Stimulated activated CD4-positive, alpha-beta T cell treated with anti-CD3 and anti-CD28 coated beads, Interleukin-12 subunit alpha, Interleukin-12 subunit beta, amount 100 ng/mL, for 48 hours (primary cell): ENCODE measurements around the gene HEYL.

Experiments
- DNase-seq, 3 donors: peaks; one replicate each; pipeline ENCODE4 v3.0.0-alpha.2; 2020; ENCODE audit warnings: low read depth in 2 of 3, low spot score in 1 of 3

Gene HEYL

DNA sequence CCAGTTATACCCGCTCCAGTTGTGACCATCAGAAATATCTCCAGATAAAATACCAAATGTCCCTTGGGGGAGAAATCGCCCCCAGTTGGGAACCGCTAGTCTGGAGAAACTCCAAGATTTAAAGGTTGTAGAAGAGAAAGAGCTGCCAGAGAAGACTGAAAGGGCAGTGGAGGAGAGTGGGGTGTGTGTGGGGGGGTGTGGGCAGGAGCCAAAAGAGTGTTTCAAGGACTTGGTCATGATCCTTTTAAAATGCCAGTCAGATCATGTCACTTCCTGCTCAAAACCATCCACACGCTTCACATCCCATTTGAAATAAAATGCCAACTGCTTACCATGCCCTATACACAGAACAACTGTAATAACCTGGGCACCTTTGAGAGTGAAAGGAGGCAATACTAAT is 3.4 kb upstream of the HEYL start:
- no peak for DNase-seq

DNA sequence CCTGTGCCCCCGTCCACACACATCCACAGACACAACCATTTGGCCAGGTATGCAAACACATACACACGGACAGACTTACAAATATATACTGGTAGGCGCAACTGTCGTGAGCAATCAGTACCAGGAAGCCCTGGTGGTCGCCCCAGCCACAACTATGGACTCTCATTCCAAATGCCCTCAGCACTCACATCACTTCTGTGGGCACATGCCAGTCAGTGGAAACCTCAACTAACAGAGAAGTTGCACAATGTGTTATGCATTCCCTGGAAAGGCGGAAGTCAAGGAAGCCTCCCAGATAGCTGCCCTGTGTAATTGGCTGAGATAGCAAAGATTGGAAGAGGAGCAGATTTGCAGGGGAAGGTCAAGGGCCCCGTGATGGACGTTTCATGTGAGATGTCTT is 1.4 kb upstream of the HEYL start:
- no peak for DNase-seq

DNA sequence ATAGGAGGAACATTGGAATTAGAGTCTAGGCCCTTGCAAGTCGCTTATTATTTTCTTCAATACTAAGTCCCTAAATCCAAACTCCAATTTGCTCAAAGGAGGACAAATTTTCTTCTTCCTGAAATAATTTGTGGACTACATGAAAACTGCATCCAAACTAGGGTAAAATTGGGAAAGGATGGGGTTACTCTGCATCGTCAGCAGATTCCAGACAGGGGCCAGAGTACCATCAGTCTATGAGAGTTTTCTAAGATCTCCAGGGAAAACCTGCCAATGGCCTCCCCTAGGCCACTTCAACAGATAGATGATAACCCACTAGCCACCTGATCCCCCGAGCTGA is 508 bp downstream of the HEYL start:
- DNase-seq, result no peak

DNA sequence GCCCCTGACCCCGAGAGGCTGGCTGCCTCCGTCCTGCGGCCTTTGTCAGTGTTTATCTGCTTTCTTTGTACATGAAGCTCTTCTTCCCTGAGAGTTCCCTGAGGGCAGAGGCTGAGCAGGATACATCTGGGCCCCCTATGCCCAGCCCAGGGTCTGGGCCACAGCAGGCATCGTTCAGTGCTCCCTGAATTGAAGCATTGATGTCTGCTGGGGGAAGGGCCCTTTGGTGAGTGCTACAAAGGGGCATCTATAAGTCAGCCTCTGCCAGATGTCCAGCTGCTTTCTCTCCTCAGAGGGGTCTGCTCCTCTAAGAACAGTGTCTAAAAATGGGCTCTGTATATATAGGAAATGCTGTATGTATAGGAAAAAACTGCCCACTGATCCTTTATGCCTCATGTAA is 2.1 kb downstream of the HEYL start:
- DNase-seq, result no peak

DNA sequence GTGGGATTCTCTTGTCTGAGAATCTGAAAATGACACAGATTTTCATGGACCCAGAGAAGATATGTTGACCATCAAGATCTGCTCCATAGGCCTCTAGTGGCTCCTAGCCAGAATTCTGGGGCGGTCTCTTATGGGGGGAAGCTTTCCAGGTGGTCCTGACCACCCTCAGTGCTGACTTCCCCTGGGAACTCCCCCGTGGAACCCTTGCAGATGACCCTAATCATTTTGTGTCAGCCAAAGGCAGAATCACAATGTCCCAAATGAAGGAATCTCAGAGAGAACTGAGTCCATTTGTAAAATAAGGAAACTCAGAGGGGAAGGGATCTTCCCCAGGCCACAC is 3.6 kb downstream of the HEYL start:
- DNase-seq, result no peak

DNA sequence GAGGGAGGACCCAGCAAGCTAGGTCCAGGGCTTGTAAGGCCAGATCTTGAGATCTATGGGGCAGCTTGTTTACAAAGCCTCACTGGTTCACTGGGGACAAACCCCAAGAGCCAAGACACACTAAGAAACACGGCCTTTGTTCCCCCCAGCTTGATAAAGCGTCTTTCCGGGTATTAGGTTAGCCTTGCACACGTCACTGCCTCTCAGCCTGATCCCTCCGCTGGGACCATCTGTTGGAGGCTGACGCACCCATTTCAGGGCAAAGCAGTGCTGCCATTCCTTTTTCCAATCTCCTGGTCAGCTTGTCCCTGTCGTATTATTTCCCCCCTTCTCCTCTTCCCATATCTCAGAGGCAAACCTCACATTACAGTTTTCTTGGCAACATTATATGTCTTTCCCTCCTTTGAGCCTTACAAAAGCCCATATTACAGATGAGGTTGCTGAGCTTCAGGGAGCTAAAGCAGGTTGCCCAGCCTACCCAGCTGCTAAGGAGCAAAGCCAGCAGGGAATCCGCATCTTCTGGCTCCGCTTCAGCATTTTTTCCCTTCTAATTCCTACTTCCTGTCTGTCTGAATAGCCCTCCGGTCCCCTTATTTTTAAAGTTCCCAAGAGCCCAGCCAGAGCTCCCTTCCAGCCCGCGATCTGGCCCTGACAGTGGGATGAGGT is 4.1 kb downstream of the HEYL start:
- no peak for DNase-seq

DNA sequence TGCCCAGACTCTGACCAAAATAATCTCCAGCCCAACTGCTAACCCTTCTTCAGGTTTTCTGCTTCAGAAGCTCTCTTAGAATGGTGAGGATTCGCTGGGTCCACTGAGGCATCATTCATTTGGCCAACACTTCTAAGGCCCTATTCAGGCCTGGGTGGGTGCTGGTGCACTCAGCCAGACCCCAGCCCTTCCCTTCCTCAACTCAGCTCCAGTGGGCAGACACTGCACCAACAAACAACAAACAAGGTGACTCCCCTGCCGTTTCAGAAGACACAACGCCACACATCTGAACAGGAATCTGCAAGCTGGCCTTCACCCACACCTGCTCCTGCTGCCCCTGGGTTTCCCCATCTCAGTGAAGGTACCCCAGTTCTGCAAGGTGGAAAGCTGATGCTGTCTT is 6.0 kb downstream of the HEYL start:
- no peak for DNase-seq

DNA sequence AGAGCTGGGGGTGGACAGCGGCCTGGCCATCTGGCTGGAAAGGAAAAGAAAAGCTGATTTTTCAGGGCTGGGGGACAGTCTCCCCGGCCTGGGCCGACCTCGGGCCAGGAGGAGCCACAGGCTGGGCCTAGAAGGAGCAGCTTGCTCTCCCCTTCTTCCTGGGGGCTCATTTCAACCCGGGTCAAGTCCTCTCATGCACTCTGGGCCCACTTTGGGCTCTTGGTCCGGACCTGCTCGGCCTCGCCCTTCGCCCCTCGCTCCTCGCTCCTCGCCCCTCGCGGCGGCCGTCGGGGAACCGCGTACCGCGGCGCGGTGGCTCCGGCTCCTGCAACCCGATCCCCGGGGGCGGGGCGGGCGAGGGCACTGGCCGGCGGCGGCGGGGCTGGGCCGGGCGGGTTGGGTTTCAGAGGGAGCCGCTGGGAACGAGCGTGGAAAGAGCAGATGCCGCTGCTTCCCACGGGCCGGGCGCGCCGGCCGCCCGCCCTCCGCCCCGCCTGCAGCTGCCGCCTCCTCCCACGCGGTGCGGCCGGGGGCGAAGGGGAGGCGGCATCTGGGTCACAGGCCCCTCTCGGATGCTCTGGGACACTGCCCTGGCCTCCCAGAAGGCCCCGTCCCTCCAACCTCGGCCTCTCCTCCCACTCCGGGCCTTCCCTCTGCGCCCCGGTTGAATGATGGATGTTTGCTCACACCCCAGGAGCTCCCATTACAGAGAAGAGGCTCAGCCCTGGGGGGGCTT is 6.6 kb downstream of the HEYL start:
- DNase-seq, result no peak

DNA sequence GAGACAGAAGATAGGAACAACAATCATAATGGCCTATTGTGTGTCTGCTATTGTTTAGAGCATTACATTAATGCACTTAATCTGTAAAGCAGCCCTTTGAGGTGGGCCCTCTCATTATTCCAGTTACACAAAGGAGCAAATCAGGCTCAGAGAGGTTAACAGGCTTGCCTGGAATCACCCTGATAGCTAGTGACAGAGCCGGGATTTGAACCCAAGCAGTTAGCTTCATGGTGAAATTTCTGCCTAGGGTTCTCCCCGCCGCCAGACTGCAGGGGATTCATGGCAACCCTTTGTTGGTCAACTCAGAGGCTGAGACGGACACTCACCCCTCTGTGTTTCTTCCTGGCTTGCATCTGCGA is 7.1 kb downstream of the HEYL start:
- DNase-seq, result no peak

DNA sequence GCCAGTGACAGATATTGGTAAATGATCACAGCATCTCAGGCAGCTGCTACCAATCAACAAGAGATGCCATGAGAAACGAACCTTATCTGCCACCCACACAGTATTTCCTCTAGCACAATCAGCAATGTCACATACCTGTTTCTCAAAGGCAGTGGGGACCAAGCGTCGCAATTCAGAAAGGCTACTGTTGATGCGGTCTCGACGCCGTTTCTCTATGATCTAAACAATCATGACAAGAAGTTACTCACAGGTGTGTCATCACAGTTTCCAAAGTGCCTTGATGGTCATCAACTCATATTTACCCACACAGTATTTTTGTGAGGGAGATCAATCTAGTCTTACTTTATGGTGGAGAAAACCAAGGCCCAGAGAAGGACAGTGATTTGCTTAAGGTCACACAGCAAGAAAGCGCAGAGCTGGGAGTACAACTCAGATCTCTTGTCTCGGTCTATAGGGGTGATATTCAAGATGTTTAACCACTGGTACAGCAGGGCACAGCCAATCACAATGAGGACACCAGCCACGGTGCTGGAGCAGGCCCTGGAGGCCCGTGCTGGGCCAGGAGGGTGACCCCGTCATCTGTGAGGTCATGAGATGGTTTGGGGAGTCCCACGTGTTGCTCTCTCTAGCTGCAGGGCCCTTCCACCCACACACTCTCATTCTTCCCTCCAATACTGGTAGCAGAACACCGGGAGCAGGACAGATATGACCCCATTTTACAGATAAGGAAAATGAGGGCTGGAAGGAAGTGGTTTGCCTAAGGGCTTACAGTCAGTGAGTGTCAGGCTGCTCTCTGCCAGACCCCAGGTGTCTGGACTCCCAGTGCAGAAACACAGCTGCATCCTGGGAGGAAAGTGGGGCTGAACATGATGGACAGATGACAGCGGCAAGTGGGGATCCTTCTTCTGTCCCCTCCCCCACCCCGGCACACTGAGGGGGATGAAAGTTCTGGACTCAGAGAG is 7.8 kb downstream of the HEYL start:
- no peak for DNase-seq

DNA sequence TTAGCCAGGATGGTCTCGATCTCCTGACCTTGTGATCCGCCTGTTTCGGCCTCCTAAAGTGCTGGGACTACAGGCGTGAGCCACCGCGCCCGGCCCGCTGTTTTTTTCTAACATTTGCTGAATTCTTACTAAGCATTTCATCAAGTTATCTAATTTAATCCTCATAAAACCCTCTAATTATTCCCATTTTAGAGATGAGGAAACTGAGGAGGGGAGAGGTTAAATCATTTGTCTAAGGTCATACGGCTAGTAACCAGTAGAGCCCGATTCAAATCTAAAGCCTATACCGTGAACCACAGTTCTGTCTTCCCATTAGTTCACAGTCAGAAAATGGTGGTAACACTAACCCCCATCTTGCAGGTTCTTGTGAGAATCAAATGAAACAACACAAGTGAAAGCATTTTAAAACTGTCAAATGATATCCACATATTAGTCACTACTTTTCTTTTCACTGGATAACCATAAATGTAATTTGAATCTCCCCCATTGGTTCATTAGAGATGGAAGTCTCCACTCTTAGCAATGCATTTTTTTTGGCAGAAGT is 10.6 kb downstream of the HEYL start:
- DNase-seq, result no peak

DNA sequence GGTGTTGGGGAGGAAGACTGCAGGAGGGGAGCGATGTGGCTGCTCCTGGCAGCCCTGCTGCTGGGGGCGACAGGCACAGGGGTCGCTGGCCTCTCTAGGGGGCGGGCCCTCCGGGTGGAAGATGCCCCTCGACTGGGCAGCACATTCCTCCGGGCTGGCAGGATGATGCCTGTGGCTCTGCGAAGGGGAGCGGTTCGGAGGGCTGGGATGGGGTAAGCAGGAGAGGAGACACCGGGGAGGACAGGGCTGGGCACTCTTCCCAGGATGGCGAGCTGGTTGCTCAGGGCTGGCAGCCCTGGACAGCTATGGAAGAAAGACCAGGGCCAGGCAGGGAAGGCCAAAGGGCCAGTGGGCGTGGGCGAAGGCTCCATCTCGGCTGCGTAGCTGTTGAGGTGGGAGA is 12.8 kb downstream of the HEYL start:
- no peak for DNase-seq

DNA sequence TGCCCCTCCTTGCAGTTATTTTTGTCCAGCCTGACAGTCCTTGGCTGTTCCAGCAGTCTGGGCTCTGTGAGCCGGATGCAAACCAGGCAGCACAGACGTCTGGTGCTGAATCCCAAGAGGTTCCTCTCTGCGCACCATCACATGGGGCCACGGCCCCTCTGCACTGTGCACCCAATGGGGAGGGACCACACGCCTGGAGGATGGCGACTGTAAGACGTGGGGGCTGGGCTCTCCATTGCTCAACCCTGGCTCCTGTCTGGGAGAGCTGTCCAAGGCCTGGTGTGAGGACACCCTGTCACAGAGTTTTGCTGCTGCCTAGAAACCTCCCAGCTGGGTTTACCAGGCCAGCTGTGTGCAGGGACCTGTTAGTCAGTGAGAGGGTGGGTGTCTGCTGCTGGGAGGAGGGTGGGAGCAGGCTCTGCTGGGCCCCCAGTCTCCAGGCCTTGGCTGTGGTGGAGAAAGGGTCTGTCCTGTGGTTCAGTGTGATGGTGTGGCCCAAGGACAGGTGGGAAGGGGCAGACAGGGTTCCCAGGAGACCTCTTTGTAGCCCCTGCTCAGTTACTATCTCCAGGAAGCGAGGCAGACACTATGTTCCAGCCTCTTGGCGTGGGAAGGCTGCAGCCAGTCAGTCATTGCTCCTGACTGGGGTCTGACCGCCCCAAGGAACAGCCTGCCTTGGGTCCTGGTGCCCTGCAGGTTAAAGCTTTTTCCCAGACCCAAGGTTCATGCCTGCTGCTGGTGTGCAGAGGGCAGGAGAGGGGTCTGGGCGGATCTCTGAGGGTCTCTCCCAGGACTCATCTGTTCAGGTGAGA is 13.8 kb downstream of the HEYL start:
- DNase-seq, result no peak

DNA sequence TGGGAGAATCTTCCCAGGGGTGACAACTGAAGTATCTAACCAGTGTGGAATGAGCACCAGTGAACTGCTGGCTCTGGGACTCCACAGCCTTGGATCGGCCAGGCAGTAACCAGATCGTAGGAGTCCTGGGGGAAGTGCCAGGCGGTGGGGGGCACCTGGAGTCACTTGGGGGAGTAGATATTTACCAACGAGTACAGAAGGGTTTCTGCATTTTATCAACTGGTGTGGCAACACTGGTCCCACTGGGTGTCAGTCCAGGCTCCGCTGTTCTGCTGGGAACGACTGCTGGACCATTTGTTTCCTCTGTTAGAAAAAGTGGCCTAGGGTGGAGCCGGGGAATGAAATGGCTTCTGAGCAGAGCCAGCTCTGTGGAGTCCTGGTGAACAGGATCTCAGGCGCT is 14.4 kb downstream of the HEYL start:
- no peak for DNase-seq

DNA sequence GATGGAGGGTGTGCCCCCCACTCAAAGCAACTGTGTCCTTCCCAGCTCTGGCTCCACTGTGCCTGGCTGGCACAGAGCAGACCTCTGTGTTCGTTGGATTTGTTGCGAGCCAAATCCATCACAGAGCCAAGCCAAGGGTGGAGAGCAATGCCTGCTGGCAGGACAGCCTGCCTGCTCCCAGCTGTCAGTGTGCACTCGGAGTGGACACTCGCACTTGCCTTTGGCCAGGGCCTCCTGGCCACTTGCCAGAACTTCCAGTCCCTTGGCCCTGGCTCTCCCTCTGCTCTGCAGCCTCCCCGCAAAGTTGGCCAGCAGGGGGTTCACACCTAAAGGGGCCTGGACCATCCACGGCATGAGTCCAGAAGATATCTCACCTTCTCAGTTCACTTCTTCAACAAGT is 16.4 kb downstream of the HEYL start:
- no peak for DNase-seq

DNA sequence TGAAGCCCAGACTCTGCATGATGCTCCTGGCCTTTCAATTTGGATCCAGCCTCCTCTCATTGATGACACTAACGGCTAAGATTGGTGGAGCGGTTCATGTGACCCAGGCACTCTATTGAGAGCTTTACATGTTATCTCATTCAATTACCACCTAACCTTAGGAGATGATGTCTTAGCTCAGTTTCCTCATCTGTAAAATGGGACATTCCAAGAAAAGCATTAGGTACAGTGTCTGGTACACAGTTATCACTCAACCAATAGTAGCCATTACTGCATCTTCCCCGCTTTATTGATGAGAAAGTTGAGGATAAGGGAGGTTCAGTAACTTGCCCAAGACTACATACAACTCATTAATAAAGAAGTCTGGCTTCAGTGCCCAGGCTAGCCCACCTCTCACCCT is 17.0 kb downstream of the HEYL start:
- no peak for DNase-seq

DNA sequence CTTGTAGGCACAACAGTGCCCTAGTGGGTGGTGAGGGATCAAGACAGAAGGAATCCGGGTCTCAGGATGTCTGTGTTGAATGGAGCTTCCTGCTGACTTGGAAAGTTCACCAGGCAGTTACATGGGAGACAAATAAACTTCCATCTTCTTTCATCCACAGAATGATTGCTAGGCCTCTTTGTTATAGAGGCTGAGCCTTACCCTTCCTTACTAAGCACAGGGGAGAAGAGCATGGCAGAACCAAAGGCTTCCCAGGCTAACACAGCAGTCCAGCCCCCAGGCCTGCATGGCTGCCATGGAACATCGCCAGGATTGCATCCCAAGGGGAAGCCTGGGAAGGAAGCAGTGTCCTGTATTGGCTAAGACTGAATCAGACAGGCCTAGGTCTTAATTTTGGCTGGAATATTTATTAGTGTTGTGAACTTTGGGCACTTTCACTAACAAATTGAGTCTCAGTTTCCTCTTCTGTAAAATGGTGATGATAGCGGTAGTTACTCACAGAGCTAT is 18.7 kb downstream of the HEYL start:
- DNase-seq, result no peak

DNA sequence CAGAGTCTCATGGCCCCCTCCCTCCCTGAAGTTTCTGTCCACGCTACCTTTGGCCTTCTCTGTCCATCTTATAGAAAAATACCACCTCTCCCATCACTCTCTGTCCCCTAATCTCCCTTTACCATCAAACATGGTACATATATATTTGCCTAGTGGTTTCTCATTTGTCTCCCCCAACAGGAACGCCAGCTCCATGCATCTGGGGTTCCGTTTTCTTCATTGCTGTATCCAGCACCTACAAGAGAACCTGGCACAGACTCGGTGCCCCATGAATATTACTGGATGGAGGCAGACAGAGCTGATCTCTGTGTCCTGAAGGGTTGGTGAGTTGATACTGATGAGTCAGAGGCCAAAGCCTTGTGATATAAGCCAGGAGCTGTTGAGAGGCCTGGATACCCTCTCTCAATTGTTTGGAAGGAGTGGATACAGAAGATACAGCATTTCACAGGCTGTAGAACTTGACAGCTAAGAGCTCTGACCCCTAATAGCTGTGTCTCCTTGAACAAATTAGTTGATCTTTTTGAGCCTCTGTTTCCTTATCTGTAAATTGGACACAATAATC is 21.9 kb downstream of the HEYL start:
- DNase-seq, result no peak

DNA sequence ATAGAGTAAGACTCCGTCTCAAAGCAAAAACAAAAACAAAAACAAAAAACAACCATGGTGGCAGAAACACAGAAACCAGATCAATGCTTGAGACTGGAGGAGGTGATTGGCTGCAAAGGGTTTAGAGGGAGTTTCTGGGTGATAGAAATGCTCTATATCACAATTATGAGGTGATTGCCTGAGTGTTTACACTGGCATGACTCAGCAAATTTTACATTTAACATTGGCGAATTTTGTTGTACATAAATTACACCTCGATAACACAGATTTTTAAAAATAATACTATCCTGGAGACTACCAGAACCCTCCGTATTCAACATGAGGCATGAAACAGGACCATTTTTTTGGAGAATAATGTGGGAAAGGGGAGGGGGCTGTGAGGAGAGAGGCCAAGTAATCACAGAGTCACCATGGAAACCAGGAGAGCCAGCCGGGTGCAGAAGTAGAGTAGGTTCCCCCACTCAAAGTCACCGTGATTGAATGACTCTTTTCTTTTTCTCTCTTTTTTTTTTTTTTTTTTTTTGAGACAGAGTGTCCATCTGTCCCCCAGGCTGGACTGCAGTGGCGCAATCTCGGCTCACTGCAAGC is 24.3 kb downstream of the HEYL start:
- no peak for DNase-seq

DNA sequence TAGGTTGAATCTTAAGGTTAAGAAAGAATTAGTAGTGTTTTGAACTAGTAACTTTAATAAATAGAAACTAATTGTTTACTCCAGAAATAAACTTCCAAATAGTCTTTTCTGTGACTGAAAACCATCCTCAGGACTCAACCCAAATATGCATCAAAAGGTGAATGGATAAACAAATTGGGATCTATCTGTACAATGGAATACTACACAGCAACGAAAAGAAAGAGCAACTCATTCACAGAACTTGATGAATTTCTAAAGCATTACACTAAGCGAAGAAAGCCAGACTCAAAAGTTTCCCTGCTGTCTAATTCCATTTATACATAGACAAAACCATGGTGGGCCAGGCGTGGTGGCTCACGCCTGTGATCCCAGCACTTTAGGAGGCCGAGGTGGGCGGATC is 25.0 kb downstream of the HEYL start:
- no peak for DNase-seq
